ENCODE measurements around the gene TRAPPC6A.

Gene TRAPPC6A

GRCh38 chr19:45161738-45162607 lies 16.1 kb downstream of the TRAPPC6A start:
- DNase-seq, result no peak

- no peak for DNase-seq
These were observed 16.9 kb downstream of the TRAPPC6A start, which contains the start of gene NKPD1 for GRCh38 chr19:45160870-45161737. TSS of gene NKPD1 (minus strand) at chr19:45160982. CDS start at chr19:45160150, 832 bp downstream.

GRCh38 chr19:45159971-45160324 lies 18.1 kb downstream of the TRAPPC6A start:
- no peak for DNase-seq

GRCh38 chr19:45159210-45159970 lies 18.6 kb downstream of the TRAPPC6A start:
- DNase-seq, result no peak

- DNase-seq, result no peak
These were observed 19.4 kb downstream of the TRAPPC6A start for GRCh38 chr19:45158503-45159209.

- no peak for DNase-seq
These were observed 21.3 kb downstream of the TRAPPC6A start for GRCh38 chr19:45156751-45157150.

- DNase-seq, result no peak
These were observed 21.9 kb downstream of the TRAPPC6A start for GRCh38 chr19:45156011-45156630.

GRCh38 chr19:45154064-45154827 lies 23.8 kb downstream of the TRAPPC6A start:
- no peak for DNase-seq

- DNase-seq, result peak; percentile 46
These were observed 24.5 kb downstream of the TRAPPC6A start for GRCh38 chr19:45153339-45154063.

GRCh38 chr19:45152504-45153338 lies 25.3 kb downstream of the TRAPPC6A start:
- peak; percentile 42 for DNase-seq

- no peak for DNase-seq
These were observed 26.1 kb downstream of the TRAPPC6A start for GRCh38 chr19:45151821-45152503.

GRCh38 chr19:45151320-45151719 lies 26.7 kb downstream of the TRAPPC6A start:
- no peak for DNase-seq

- no peak for DNase-seq
These were observed 27.2 kb downstream of the TRAPPC6A start for GRCh38 chr19:45150751-45151281.

GRCh38 chr19:45150180-45150579 lies 27.9 kb downstream of the TRAPPC6A start:
- DNase-seq, result no peak

- no peak for DNase-seq
These were observed 28.9 kb downstream of the TRAPPC6A start for GRCh38 chr19:45149129-45149528.

- DNase-seq, result no peak
These were observed 30.0 kb downstream of the TRAPPC6A start for GRCh38 chr19:45147835-45148676.

- no peak for DNase-seq
These were observed 31.3 kb downstream of the TRAPPC6A start for GRCh38 chr19:45146741-45147205.

Measured in stimulated activated CD4-positive, alpha-beta T cell treated with anti-CD3 and anti-CD28 coated beads, Interleukin-4, amount 100 ng/mL, for 1 hour (primary cell).